Colonic mucosa (tissue), 4 donors: ENCODE results near the gene ZNF763. TPM values are rescaled to one million over a fixed set of nuclear protein-coding genes. Genes with fewer than 3 reads are reported as not detected.
"Not testable (repeated sequence)": the region's sequence is repeated elsewhere in the genome, so short reads cannot be mapped to it uniquely, and the experiment has no call there.

ENCODE experiments used
- DNase-seq: peaks from one replicate; pipeline ENCODE4 v3.0.0-alpha.2; 2020
- H3K27ac ChIP-seq: fragments of 200-600 bp; one replicate; pipeline ENCODE4 v1.8.0; 2021
- H3K27me3 ChIP-seq: fragments of 200-600 bp; one replicate; pipeline ENCODE4 v1.8.0; 2021
- H3K36me3 ChIP-seq: fragments of 200-600 bp; one replicate; pipeline ENCODE4 v1.8.0; 2021
- H3K4me1 ChIP-seq: fragments of 200-600 bp; one replicate; pipeline ENCODE4 v1.8.0; 2021; ENCODE audit warnings: mild to moderate bottlenecking
- H3K4me3 ChIP-seq: fragments of 200-600 bp; one replicate; pipeline ENCODE4 v1.8.0; 2021
- H3K9ac ChIP-seq, 2 donors: one replicate each; pipeline ENCODE4 v1.7.0; 2013; ENCODE audit warnings: control low read depth in 2 of 2, low read depth in 2 of 2, low read length in 2 of 2
- H3K9me3 ChIP-seq: fragments of 200-600 bp; one replicate; pipeline ENCODE4 v1.8.0; 2021
- intact Hi-C: fragments of 100-400 bp; cut with DNase I; formaldehyde crosslinking; loops from one replicate; pipeline ENCODE4 v1.14.1; 2022
- total RNA-seq, 2 donors: library from RNA; stranded (reverse); fragmentation: NEBNext Ultra II Directional in 1 of 2; extraction: Animal tissue kit (Norgen Biotek cat#: 25700) in 1 of 2; gene quantifications; one replicate each; pipeline ENCODE4 v1.2.1, GENCODE V29; 2021
- TF ChIP-seq, protein P1 (sequence below): fragments of 200-600 bp; IDR thresholded peaks from one replicate; pipeline ENCODE4 v1.8.0; 2022; ENCODE audit warnings: antibody characterized with exemption, mild to moderate bottlenecking
- donor health status: healthy.
- donor health status: DM: no; HTN: no; CAD: no.
- donor health status: DM: no; HTN: no; CAD: no.

Gene ZNF763
- total RNA-seq, 2 donors from 2014 or later = 2.5 to 4.1 TPM

DNA sequence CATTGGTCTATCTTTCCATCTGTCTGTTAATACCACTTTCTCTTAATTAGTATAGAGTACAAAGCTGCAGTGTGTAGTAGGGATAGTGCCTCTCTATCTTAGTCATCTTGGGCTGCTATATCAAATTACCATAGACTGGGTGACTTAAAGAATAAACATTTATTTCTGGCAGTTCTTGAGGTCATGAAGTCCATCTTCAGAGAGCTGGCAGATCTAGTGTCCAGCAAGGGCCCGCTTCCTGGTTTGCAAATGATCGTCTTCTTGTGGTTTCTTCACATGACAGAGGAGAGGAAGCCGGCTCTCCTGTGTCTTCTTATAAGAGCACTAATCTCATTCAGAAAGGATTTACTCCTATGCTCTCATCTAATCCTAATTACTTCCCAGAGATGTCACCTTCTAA, 33.8 kb upstream of the ZNF763 start:
- Histone ChIP-seq H3K9me3 (no peaks in the 10 kb centered on the region), H3K4me3 (no peak overlapping the region), H3K27ac (no peak overlapping the region), H3K4me1 (no peaks in the 10 kb centered on the region), H3K36me3 (no peaks in the 10 kb centered on the region), H3K9ac (no peak overlapping the region), H3K27me3 (no peaks in the 10 kb centered on the region)
- TF ChIP-seq, protein P1, sequence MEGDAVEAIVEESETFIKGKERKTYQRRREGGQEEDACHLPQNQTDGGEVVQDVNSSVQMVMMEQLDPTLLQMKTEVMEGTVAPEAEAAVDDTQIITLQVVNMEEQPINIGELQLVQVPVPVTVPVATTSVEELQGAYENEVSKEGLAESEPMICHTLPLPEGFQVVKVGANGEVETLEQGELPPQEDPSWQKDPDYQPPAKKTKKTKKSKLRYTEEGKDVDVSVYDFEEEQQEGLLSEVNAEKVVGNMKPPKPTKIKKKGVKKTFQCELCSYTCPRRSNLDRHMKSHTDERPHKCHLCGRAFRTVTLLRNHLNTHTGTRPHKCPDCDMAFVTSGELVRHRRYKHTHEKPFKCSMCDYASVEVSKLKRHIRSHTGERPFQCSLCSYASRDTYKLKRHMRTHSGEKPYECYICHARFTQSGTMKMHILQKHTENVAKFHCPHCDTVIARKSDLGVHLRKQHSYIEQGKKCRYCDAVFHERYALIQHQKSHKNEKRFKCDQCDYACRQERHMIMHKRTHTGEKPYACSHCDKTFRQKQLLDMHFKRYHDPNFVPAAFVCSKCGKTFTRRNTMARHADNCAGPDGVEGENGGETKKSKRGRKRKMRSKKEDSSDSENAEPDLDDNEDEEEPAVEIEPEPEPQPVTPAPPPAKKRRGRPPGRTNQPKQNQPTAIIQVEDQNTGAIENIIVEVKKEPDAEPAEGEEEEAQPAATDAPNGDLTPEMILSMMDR = no peak
- intact Hi-C loops = no loop called here
- DNase-seq = no peak

DNA sequence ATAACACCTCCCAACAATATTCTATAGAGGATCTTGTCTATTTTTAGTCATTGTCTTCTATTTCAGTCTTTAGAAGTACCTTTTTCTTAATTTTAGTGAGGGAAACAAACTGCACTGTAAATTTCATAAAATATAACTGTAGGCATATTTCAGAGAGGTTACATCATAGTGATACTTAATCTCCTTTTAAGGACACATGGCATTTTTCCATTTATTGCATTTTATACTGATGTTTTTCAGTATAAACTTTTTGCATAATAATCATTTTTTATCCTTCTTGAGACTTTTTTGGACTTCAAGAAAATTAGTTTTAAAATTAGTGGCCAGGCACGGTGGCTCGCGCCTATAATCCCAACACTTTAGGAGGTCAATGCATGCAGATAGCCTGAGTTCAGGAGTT, 33.3 kb upstream of the ZNF763 start:
- H3K4me1 ChIP-seq = no peaks in the 10 kb centered on the region

DNA sequence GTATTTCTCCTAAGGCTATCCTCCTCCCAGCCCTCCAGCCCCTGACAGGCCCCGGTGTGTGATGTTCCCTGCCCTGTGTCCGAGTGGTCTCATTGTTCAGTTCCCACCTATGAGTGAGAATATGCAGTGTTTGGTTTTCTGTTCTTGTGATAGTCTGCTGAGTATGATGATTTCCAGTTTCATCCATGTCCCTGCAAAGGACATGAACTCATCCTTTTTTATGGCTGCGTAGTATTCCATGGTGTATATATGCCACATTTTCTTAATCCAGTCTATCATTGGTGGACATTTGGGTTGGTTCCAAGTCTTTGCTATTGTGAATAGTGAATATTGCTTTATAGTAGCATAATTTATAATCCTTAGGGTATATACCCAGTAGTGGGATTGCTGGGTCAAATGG, 29.0 kb upstream of the ZNF763 start:
- H3K27ac ChIP-seq, intact Hi-C loops, H3K4me3 ChIP-seq, H3K4me1 ChIP-seq, H3K9me3 ChIP-seq, DNase-seq, H3K27me3 ChIP-seq, H3K36me3 ChIP-seq, H3K9ac ChIP-seq: not testable (repeated sequence)

More for the DNA sequence above, 33.3 kb upstream of the ZNF763 start:
- intact Hi-C loops = no loop called here
- TF ChIP-seq, protein P1 = no peak
- H3K9ac ChIP-seq = no peak overlapping the region
- no peaks in the 10 kb centered on the region for H3K27me3 ChIP-seq
- H3K36me3 ChIP-seq = no peaks in the 10 kb centered on the region
- no peak overlapping the region for H3K4me3 ChIP-seq
- no peak for DNase-seq
- no peak overlapping the region for H3K27ac ChIP-seq
- no peaks in the 10 kb centered on the region for H3K9me3 ChIP-seq

DNA sequence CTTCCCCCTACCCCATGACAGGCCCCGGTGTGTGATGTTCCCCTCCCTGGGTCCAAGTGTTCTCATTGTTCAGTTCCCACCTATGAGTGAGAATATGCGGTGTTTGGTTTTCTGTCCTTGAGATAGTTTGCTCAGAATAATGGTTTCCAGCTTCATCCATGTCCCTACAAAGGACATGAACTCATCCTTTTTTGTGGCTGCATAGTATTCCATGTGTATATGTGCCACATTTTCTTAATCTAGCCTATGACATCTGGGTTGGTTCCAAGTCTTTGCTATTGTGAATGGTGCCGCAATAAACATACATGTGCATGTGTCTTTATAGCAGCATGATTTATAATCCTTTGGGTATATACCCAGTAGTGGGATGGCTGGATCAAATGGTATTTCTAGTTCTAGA, 26.5 kb upstream of the ZNF763 start:
- H3K4me1 ChIP-seq, H3K27me3 ChIP-seq, DNase-seq, intact Hi-C loops, H3K4me3 ChIP-seq, H3K9me3 ChIP-seq, H3K9ac ChIP-seq, H3K27ac ChIP-seq, H3K36me3 ChIP-seq: not testable (repeated sequence)

DNA sequence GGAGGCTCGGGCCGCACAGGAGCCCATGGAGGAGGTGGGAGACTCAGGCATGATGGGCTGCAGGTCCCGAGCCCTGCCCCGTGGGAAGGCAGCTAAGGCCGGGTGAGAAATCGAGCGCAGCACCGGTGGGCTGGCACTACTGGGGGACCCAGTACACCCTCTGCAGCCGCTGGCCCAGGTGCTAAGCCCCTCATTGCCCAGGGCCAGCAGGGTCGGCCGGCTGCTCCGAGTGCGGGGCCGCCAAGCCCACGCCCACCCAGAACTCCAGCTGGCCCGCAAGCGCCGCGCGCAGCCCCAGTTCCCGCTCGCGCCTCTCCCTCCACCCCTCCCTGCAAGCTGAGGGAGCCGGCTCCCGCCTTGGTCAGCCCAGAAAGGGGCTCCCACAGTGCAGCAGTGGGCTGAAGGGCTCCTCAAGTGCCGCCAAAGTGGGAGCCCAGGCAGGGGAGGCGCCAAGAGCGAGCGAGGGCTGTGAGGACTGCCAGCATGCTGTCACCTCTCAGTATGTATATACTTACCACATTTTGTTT, 23.4 kb upstream of the ZNF763 start:
- intact Hi-C loops = not testable (repeated sequence)

DNA sequence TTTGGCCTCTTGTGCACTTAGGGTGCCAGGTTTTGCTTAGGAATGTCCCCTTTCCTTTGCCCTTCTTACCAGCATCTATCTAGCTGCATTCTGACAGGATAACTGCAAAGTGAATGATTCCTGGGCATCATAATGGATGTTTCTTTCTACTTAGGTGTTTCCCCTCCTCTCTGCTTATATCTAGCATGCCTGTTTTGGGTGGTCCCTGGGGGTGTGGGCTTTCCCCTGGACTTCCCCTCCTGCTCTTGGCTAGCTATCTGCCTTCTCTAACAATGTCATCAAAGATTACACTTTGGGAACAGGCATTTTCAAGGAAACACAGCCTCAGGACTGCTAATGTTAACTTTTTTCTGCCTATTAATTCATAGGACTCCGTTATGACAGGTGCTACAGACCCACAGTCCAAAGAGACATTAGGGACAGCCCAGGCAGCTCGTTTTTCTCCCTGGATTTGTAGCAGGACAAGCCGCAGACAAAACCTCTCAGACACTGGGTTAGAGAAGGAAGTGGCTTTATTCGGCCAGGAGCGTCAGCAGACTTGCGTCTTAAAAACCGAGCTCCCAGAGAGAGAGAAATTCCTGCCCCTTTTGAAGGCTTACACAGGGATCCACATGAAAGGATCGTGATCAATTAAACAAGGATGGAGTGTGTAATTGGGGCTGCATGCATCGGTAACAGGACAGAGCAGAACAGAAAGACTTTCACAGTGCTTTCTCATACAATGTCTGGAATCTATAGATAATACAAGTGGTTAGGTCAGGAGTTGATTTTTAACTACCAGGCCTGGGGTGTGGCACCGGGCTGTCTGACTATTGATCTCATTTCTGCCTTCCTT, 22.6 kb upstream of the ZNF763 start:
- H3K9ac ChIP-seq = no peak overlapping the region
- no peak overlapping the region for H3K4me3 ChIP-seq
- intact Hi-C loops = no loop called here
- TF ChIP-seq, protein P1 = no peak
- no peaks in the 10 kb centered on the region for H3K36me3 ChIP-seq
- peaks cover 23% of the 10 kb centered on the region for H3K9me3 ChIP-seq
- no peaks in the 10 kb centered on the region for H3K4me1 ChIP-seq
- no peaks in the 10 kb centered on the region for H3K27me3 ChIP-seq
- H3K27ac ChIP-seq = no peak overlapping the region
- no peak for DNase-seq

More for the DNA sequence above, 23.4 kb upstream of the ZNF763 start:
- not testable (repeated sequence) for H3K9ac ChIP-seq, H3K4me3 ChIP-seq, H3K27ac ChIP-seq, H3K36me3 ChIP-seq, H3K4me1 ChIP-seq, DNase-seq, H3K27me3 ChIP-seq
- H3K9me3 ChIP-seq = peaks cover 15% of the 10 kb centered on the region

DNA sequence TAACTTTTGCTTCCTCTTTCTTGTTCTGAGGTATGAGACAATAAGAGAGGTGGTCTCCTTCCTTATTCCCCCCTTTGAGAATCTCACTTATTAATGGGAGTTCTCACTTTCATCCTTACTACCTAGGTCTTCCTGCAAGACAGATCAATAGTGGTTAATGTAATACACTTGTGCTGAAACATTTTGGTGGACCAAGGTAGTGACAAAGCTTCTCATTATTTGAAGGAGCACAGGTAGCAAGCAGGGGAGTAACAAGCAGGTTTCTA, 22.1 kb upstream of the ZNF763 start:
- TF ChIP-seq, protein P1 = no peak
- intact Hi-C loops = no loop called here

More for the DNA sequence above, 22.1 kb upstream of the ZNF763 start:
- H3K4me1 ChIP-seq = no peaks in the 10 kb centered on the region
- H3K9ac ChIP-seq = no peak overlapping the region
- no peak overlapping the region for H3K27ac ChIP-seq
- no peak overlapping the region for H3K4me3 ChIP-seq
- DNase-seq = no peak
- peaks cover 4% of the 10 kb centered on the region for H3K36me3 ChIP-seq
- H3K9me3 ChIP-seq = peaks cover 26% of the 10 kb centered on the region
- no peaks in the 10 kb centered on the region for H3K27me3 ChIP-seq
